ENCODE measurements around the gene CHRNE.

The CHRNE gene

GRCh38 chr17:4939796-4940554 is 37.1 kb upstream of the CHRNE start, which contains the start of the genes RNF167 and SLC25A11:
Gene RNF167 (plus strand): TSS chr17:4940268. CDS start chr17:4940910, 642 bp downstream.
Gene SLC25A11 (minus strand): TSS chr17:4940046. CDS start chr17:4939910, 136 bp downstream.
- no peaks in the 10 kb centered on the region for H3K27me3 ChIP-seq (replicated peaks in 2 of 5; ENCODE audit: control insufficient read depth in 4 of 5, insufficient read depth in 5 of 5, low read length in 4 of 5)
- POLR2A ChIA-PET: interaction anchor here (0.6 to 2.2 kb wide), 7 partner anchors 9 to 57 kb away, joined by 3 to 17 read pairs (median 6); partner anchors contain the start of genes C17orf107, INCA1, KIF1C and PFN1
- CTCF ChIA-PET: interaction anchor here (0.8 to 2.5 kb wide), 9 partner anchors 9 to 150 kb away, joined by 3 to 16 read pairs (median 4); partner anchors contain the start of gene PFN1
- H3K36me3 ChIP-seq (ENCODE audit: control insufficient read depth in 4 of 4, insufficient read depth in 4 of 4, low read length in 3 of 4): peaks cover 0 to 53% (median 29%) of the 10 kb centered on the region in 4 experiments
- peaks cover 17 to 89% (median 62%) of the 10 kb centered on the region in 4 experiments for H3K4me1 ChIP-seq (ENCODE audit: control extremely low read depth in 1 of 4, control insufficient read depth in 4 of 4, insufficient read depth in 4 of 4, low read length in 3 of 4)
- peak within 1 kb of the TSS; percentile 75 to 97 (median 94) for H3K4me3 ChIP-seq (ENCODE audit: control insufficient read depth in 1 of 7, extremely low read depth in 1 of 7, insufficient read depth in 4 of 7, low read depth in 2 of 7, low read length in 6 of 7)
- peak; percentile 100 for DNase-seq
- peak within 1 kb of the TSS; percentile 87 to 96 for H3K27ac ChIP-seq (ENCODE audit: insufficient read depth in 1 of 2, low read depth in 1 of 2, low read length in 2 of 2, poor library complexity in 1 of 2, severe bottlenecking in 2 of 2)
- WGBS (ENCODE audit: insufficient coverage): 0% methylated on average over 68 of the region's 72 CpGs
- H3K9me3 ChIP-seq (ENCODE audit: control extremely low read depth in 1 of 5, control insufficient read depth in 4 of 5, insufficient read depth in 2 of 5, low read depth in 1 of 5, low read length in 4 of 5): no peaks in the 10 kb centered on the region

- POLR2A ChIA-PET: interaction anchor here (0.6 to 2.2 kb wide), 7 partner anchors 10 to 58 kb away, joined by 3 to 17 read pairs (median 6); partner anchors contain the start of genes C17orf107, INCA1, KIF1C and PFN1
- H3K27me3 ChIP-seq (replicated peaks in 2 of 5; ENCODE audit: control insufficient read depth in 4 of 5, insufficient read depth in 5 of 5, low read length in 4 of 5): no peaks in the 10 kb centered on the region
- peak overlapping the region; percentile 72 to 97 (median 94) for H3K4me3 ChIP-seq (ENCODE audit: control insufficient read depth in 1 of 7, extremely low read depth in 1 of 7, insufficient read depth in 4 of 7, low read depth in 2 of 7, low read length in 6 of 7)
- H3K4me1 ChIP-seq (ENCODE audit: control extremely low read depth in 1 of 4, control insufficient read depth in 4 of 4, insufficient read depth in 4 of 4, low read length in 3 of 4): peaks cover 14 to 89% (median 61%) of the 10 kb centered on the region in 4 experiments
- CTCF ChIA-PET: interaction anchor here (0.8 to 2.5 kb wide), 9 partner anchors 9 to 150 kb away, joined by 3 to 16 read pairs (median 4); partner anchors contain the start of genes CHRNE and PFN1
- peaks cover 0 to 48% (median 25%) of the 10 kb centered on the region in 4 experiments for H3K36me3 ChIP-seq (ENCODE audit: control insufficient read depth in 4 of 4, insufficient read depth in 4 of 4, low read length in 3 of 4)
- peak overlapping the region; percentile 87 to 96 for H3K27ac ChIP-seq (ENCODE audit: insufficient read depth in 1 of 2, low read depth in 1 of 2, low read length in 2 of 2, poor library complexity in 1 of 2, severe bottlenecking in 2 of 2)
- DNase-seq: peak in 1 of 3 donors; percentile 34
- no peaks in the 10 kb centered on the region for H3K9me3 ChIP-seq (ENCODE audit: control extremely low read depth in 1 of 5, control insufficient read depth in 4 of 5, insufficient read depth in 2 of 5, low read depth in 1 of 5, low read length in 4 of 5)
- WGBS (ENCODE audit: insufficient coverage): 0% methylated on average over 16 of the region's 16 CpGs
These were observed 36.6 kb upstream of the CHRNE start for GRCh38 chr17:4939546-4939795.

GRCh38 chr17:4938688-4939545 is 36.0 kb upstream of the CHRNE start:
- peak overlapping the region; percentile 72 to 97 (median 94) for H3K4me3 ChIP-seq (ENCODE audit: control insufficient read depth in 1 of 7, extremely low read depth in 1 of 7, insufficient read depth in 4 of 7, low read depth in 2 of 7, low read length in 6 of 7)
- peaks cover 12 to 89% (median 61%) of the 10 kb centered on the region in 4 experiments for H3K4me1 ChIP-seq (ENCODE audit: control extremely low read depth in 1 of 4, control insufficient read depth in 4 of 4, insufficient read depth in 4 of 4, low read length in 3 of 4)
- POLR2A ChIA-PET: interaction anchor here (1.5 to 2.2 kb wide), 3 partner anchors 10 to 58 kb away, joined by 6 to 17 read pairs (median 8); partner anchors contain the start of genes INCA1, KIF1C and PFN1
- peak overlapping the region; percentile 87 to 96 for H3K27ac ChIP-seq (ENCODE audit: insufficient read depth in 1 of 2, low read depth in 1 of 2, low read length in 2 of 2, poor library complexity in 1 of 2, severe bottlenecking in 2 of 2)
- CTCF ChIA-PET: interaction anchor here (1.0 to 2.5 kb wide), 9 partner anchors 10 to 149 kb away, joined by 3 to 16 read pairs (median 4); partner anchors contain the start of genes CHRNE, PFN1 and SPAG7
- no peaks in the 10 kb centered on the region for H3K9me3 ChIP-seq (ENCODE audit: control extremely low read depth in 1 of 5, control insufficient read depth in 4 of 5, insufficient read depth in 2 of 5, low read depth in 1 of 5, low read length in 4 of 5)
- peaks cover 0 to 44% (median 23%) of the 10 kb centered on the region in 4 experiments for H3K36me3 ChIP-seq (ENCODE audit: control insufficient read depth in 4 of 4, insufficient read depth in 4 of 4, low read length in 3 of 4)
- WGBS (ENCODE audit: insufficient coverage): 78% methylated on average over 19 of the region's 19 CpGs
- DNase-seq: no peak
- no peaks in the 10 kb centered on the region for H3K27me3 ChIP-seq (replicated peaks in 2 of 5; ENCODE audit: control insufficient read depth in 4 of 5, insufficient read depth in 5 of 5, low read length in 4 of 5)

- ChIA-PET CTCF (interaction anchor here (1.1 to 2.4 kb wide), 3 partner anchors 19 to 29 kb away, joined by 6 to 8 read pairs (median 7); partner anchors contain the start of gene SPAG7), POLR2A (no interaction called here)
- Histone ChIP-seq H3K4me1 (ENCODE audit: control extremely low read depth in 1 of 4, control insufficient read depth in 4 of 4, insufficient read depth in 4 of 4, low read length in 3 of 4) (peaks cover 6 to 87% (median 60%) of the 10 kb centered on the region in 4 experiments), H3K36me3 (ENCODE audit: control insufficient read depth in 4 of 4, insufficient read depth in 4 of 4, low read length in 3 of 4) (peaks cover 0 to 40% (median 19%) of the 10 kb centered on the region in 4 experiments), H3K27ac (ENCODE audit: insufficient read depth in 1 of 2, low read depth in 1 of 2, low read length in 2 of 2, poor library complexity in 1 of 2, severe bottlenecking in 2 of 2) (peak overlapping the region in 1 of 2 experiments; percentile 96), H3K27me3 (replicated peaks in 2 of 5; ENCODE audit: control insufficient read depth in 4 of 5, insufficient read depth in 5 of 5, low read length in 4 of 5) (no peaks in the 10 kb centered on the region), H3K4me3 (ENCODE audit: control insufficient read depth in 1 of 7, extremely low read depth in 1 of 7, insufficient read depth in 4 of 7, low read depth in 2 of 7, low read length in 6 of 7) (peak overlapping the region in 1 of 7 experiments; percentile 97), H3K9me3 (ENCODE audit: control extremely low read depth in 1 of 5, control insufficient read depth in 4 of 5, insufficient read depth in 2 of 5, low read depth in 1 of 5, low read length in 4 of 5) (no peaks in the 10 kb centered on the region)
- WGBS (ENCODE audit: insufficient coverage): 91% methylated on average over 6 of the region's 11 CpGs
- no peak for DNase-seq
These were observed 35.2 kb upstream of the CHRNE start for GRCh38 chr17:4938069-4938491.

GRCh38 chr17:4937553-4937952 is 34.7 kb upstream of the CHRNE start:
- Histone ChIP-seq H3K27ac (ENCODE audit: insufficient read depth in 1 of 2, low read depth in 1 of 2, low read length in 2 of 2, poor library complexity in 1 of 2, severe bottlenecking in 2 of 2) (no peak overlapping the region), H3K36me3 (ENCODE audit: control insufficient read depth in 4 of 4, insufficient read depth in 4 of 4, low read length in 3 of 4) (peaks cover 0 to 34% (median 14%) of the 10 kb centered on the region in 4 experiments), H3K4me1 (ENCODE audit: control extremely low read depth in 1 of 4, control insufficient read depth in 4 of 4, insufficient read depth in 4 of 4, low read length in 3 of 4) (peaks cover 6 to 87% (median 60%) of the 10 kb centered on the region in 4 experiments), H3K4me3 (ENCODE audit: control insufficient read depth in 1 of 7, extremely low read depth in 1 of 7, insufficient read depth in 4 of 7, low read depth in 2 of 7, low read length in 6 of 7) (no peak overlapping the region), H3K9me3 (ENCODE audit: control extremely low read depth in 1 of 5, control insufficient read depth in 4 of 5, insufficient read depth in 2 of 5, low read depth in 1 of 5, low read length in 4 of 5) (no peaks in the 10 kb centered on the region), H3K27me3 (replicated peaks in 2 of 5; ENCODE audit: control insufficient read depth in 4 of 5, insufficient read depth in 5 of 5, low read length in 4 of 5) (no peaks in the 10 kb centered on the region)
- ChIA-PET CTCF (interaction anchor here (1.2 to 1.9 kb wide), 3 partner anchors 9 to 28 kb away, joined by 3 to 8 read pairs (median 8); no protein-coding TSS in a partner anchor), POLR2A (no interaction called here)
- 100% methylated on average over 15 of the region's 16 CpGs for WGBS (ENCODE audit: insufficient coverage)
- DNase-seq: no peak

- H3K27me3 ChIP-seq (replicated peaks in 2 of 5; ENCODE audit: control insufficient read depth in 4 of 5, insufficient read depth in 5 of 5, low read length in 4 of 5): no peaks in the 10 kb centered on the region
- H3K9me3 ChIP-seq (ENCODE audit: control extremely low read depth in 1 of 5, control insufficient read depth in 4 of 5, insufficient read depth in 2 of 5, low read depth in 1 of 5, low read length in 4 of 5): no peaks in the 10 kb centered on the region
- H3K36me3 ChIP-seq (ENCODE audit: control insufficient read depth in 4 of 4, insufficient read depth in 4 of 4, low read length in 3 of 4): peaks cover 0 to 28% (median 11%) of the 10 kb centered on the region in 4 experiments
- H3K4me3 ChIP-seq (ENCODE audit: control insufficient read depth in 1 of 7, extremely low read depth in 1 of 7, insufficient read depth in 4 of 7, low read depth in 2 of 7, low read length in 6 of 7): no peak overlapping the region
- POLR2A ChIA-PET: no interaction called here
- DNase-seq: no peak
- WGBS (ENCODE audit: insufficient coverage): 95% methylated on average over 3 of the region's 3 CpGs
- CTCF ChIA-PET: interaction anchor here (1.1 to 1.9 kb wide), 4 partner anchors 10 to 27 kb away, joined by 3 to 8 read pairs (median 6); partner anchors contain the start of gene ENO3
- H3K4me1 ChIP-seq (ENCODE audit: control extremely low read depth in 1 of 4, control insufficient read depth in 4 of 4, insufficient read depth in 4 of 4, low read length in 3 of 4): peaks cover 6 to 83% (median 57%) of the 10 kb centered on the region in 4 experiments
- no peak overlapping the region for H3K27ac ChIP-seq (ENCODE audit: insufficient read depth in 1 of 2, low read depth in 1 of 2, low read length in 2 of 2, poor library complexity in 1 of 2, severe bottlenecking in 2 of 2)
These were observed 33.5 kb upstream of the CHRNE start for GRCh38 chr17:4936436-4936835.

All from common myeloid progenitor, CD34-positive (primary cell).